Activated gamma-delta T cell (primary cell): ENCODE measurements around the gene IPPK.

ENCODE experiments used
- DNase-seq: peaks from one replicate; lab custom pipeline; 2025; lab: John Stamatoyannopoulos, UW

Gene IPPK

GRCh38 chr9:92657296-92658094 lies 12.4 kb downstream of the IPPK start:
- DNase-seq: no peak

DNA sequence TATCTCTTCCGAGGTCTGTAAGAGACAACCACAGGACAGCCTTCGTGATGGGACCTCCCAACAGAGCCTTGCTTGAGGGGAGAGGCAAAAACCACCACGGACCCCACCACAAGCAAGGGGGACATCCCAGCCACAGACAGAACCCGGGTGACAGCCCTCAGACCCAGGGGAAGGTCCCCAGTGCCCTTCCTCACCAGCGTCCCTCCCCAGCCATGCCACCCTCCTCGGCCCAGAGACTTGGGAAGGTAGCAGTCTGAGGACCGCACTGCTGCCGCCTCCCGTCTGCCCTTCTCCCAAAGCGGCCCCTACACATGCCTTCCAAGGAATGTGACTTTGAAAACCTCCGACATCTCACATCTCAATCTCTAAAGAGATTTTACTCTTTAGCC lies 13.4 kb downstream of the IPPK start:
- DNase-seq: no peak

DNA sequence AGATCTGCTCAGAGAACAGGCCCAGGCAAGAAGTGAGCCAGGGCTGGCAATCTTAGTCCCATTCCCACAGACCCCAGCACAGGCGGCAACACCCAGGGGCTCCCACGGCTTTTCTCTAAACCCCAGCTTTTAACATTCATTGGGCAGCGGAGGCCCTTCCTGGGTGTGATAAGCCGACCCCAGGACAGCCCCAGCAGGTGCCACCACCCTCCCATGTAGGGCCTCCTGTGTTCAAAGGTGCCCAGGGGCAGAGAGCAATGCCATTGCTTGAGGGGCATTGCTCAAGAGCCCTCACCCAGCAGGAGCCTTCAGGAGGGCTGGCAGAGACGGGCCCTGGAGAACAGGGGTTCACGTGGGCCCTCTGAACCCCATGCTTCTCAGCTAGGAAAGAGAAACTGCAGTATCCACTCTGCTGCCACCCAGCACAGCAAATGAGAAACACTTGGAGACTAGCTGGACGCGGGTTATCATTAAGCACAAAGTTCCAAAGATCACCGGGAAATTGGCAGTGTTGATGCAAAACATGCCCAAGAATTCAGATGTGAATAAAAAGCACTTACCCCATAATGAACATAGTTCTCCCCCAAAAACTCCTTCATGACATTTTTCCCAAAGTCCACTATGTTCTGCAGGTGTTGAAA lies 13.9 kb downstream of the IPPK start:
- DNase-seq: no peak

- DNase-seq: no peak
These were observed 14.6 kb downstream of the IPPK start for GRCh38 chr9:92655366-92655765.

DNA sequence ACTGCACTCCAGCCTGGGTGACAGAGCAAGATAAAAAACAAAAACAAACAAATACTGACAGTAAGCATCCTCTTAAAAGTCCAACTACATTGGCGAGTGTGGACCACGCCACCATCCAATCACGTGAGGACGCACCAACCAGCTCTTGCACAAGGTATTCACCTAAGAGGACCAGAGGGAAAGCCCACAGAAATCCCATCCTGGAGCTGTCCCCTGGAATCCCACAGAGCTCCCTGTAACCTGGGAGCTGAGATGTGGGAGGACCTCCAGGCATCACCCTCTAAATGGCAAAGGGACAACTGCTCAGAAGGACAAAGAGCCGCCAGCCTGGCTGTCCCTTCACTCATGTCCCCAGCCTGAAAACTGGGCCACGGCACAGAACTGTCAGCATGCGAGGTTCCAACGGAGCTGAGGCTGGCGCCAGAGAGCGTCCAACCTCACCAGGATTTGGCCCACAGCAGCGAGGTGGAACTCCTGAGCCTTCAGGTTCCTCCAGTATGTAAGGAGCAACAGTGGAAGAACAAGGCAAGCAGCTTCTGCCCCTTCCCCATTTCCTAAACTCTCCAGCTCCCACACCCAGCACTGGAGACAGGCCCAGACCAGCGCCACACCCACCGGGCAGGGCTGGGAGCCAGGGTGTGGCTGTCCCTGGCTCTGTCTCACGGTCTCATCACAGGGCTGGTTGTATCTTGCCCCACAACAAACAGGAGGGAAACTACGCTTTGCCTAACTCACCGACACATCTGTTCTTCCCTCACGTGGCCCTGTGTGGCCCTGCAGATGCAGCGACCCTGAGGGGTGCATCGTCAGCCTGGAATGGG lies 15.2 kb downstream of the IPPK start:
- no peak for DNase-seq

DNA sequence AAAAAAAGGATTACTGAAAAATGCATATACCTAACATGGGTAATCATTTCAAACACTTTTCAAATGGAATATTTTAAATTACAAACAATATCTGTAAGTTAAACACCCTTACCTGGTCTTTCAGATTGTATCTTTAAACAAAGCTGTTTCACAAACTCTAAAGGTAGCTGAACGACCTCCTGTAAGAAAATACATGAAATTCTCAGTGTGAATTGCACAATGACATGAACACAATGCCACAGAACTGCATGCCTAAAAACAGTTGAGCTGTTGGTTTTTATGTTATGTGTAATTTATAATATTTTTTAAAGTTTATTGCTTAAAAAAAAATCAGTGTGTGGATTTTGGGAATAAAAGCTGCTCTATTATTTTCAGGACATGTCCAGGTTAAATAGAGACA lies 17.5 kb downstream of the IPPK start:
- no peak for DNase-seq

DNA sequence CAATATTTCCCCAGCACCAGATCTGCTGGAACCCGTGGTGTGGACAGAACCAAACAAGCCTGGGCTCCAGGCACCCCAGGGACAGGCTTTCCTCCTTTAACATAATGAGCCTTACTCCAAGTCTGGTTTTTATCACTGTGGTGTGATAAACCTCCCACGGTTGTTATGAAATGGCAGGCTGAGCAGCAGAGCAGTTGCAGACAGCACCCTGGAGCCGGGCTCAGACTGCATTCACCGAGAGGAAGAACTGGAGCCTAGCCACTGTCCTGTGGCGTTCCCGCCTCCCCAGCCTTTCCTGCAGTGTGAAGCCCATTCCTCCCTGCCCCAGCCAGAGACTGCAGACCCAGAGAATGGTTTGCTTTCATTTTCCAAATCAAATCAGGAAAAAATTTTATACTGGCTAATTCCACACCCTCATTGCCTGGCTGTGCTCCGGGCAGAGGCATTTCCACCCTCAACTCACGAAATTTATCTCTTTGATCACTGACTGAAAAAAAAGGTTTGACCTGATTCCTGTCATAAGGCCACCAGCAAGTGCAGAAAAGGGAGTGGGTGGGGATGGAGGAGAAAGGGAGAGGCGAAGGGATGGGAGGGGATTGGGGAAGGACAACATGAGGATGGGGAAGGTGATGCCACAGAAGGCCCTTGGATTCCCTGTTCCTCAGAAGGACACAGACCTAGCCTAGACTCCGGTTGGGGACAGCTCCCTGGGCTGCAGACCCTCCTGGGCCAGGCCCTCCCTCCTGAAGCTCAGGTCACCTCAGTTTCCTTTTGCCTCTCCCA lies 18.9 kb downstream of the IPPK start:
- DNase-seq: no peak

GRCh38 chr9:92650296-92650695 lies 19.6 kb downstream of the IPPK start:
- DNase-seq: no peak

GRCh38 chr9:92649007-92649406 lies 20.9 kb downstream of the IPPK start:
- DNase-seq: no peak

DNA sequence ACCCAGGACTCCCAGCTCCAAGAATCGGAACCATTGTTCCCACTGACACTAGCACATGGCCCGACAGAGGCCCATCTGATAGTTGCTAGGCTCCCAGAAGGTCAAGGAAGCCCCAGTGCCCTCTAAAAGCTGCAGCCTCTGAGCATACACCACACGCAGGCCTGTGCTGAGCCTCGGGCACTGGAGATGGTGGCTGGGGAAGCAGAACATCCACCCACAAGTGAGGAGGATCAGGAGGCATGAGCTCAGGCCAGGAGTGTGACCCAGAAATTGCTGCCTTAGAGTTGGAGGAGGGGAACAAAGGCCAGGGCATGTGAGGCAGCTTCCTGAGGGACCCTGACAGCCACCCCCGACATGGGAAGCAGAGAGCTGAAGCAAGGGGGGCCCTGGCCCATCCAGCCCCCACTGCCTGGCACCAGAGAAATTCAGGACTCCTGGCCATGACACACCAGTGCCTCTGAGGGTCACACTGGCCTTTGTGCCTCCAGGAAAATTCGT lies 21.4 kb downstream of the IPPK start:
- DNase-seq: no peak

DNA sequence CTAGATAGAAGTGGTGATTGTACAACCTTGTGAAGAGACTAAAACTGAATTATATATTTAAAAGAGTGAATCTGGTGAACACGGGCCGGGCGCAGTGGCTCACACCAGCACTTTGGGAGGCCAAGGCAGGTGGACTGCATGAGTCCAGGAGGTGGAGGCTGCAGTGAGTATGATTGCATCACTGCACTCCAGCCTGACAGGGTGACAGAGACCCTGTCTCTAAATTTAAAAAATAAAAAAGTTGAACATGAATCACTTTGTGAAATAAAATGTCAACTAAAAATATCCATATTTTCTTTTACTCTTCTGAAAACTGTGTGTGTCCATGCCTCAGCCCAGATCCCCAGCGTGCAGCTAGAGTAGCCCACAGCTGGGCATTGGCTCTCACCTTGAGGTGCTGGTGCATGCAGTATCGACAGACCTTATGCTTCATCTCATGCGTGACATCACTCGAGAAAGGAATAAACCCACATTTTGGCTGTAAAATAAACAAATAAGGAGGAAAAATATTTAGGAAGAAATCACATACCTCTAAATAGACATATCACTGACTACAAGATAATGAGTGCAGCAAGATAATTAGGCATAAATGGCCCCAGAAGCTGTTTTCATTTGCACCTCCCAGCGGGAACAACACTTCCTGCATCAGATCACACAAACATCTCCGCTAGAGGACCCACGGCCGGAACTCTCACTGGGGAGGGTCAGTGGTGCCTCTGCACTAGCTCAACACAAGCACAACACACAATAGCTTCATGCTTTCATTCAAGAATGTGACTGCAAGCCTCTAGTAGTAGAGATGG lies 22.1 kb downstream of the IPPK start:
- DNase-seq: no peak

GRCh38 chr9:92645041-92645440 lies 24.9 kb downstream of the IPPK start:
- no peak for DNase-seq

GRCh38 chr9:92644278-92644677 lies 25.7 kb downstream of the IPPK start:
- no peak for DNase-seq

GRCh38 chr9:92642564-92642963 lies 27.4 kb downstream of the IPPK start:
- no peak for DNase-seq

GRCh38 chr9:92642041-92642451 lies 27.9 kb downstream of the IPPK start:
- no peak for DNase-seq

DNA sequence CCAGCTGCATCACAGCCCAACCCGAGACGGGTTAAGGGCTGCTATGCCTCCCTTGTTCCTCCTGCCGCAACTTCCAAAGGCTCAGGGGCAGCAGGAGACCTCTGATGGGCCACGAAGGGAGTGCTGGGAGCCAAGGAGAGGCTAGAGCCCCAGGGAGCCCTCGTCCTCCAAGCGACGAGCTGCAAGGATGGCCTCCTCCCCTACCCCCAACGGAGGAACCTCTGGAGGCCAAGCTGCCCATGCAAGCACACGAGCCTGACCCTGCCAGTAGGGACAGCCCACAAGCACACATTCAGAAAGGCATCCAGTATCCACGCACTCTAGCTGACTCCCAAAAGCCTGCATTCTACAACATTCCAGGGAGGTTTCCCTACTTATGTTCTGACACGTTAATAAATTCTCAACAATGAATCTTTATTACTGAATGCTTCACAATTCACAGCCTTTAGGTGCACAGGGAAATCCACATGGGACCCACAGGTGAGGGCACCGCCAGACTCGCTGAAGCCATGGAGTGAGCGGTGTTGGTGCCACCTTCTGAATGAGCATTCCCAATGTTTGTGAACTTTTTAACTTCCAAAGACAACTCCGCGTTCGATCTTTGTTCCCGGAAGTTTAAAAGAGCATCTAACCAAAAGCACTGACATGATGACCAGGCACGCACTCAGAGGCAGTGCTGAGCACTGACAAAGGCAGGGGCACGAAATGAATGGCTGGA lies 28.7 kb downstream of the IPPK start:
- no peak for DNase-seq

DNA sequence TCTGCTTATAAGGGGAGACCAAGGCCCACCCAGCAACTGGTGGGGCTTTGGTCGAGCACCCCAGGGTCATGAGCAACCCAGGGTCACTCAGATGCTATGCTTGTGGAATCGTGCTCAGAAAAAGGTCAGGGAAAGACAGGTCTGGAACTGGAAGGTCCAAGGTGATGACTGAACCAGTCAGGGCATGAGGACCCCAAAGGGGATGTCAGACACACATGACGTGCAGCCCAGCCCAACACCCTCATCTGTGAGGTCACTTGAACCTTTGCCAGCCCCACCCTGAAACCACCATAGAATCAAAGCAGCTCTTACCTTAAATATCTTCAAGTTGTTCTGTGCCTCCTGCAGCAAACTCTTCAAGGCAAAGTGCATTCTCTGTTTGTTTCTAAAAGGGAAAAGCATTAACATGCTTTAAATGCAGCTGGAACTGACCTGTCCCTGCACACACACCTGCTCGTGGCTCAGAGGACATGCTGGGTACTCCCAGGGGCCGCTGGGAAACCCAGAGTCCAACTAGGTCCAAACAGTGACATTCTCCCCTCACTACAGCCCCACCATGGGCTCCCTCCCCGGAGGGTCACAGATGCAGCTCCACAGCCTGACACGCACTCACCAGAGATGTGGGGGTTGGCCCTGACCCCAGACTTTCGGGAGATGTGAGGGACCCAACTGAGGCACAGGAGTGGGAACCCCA lies 29.4 kb downstream of the IPPK start:
- DNase-seq: no peak

GRCh38 chr9:92639791-92640271 lies 30.1 kb downstream of the IPPK start:
- no peak for DNase-seq

DNA sequence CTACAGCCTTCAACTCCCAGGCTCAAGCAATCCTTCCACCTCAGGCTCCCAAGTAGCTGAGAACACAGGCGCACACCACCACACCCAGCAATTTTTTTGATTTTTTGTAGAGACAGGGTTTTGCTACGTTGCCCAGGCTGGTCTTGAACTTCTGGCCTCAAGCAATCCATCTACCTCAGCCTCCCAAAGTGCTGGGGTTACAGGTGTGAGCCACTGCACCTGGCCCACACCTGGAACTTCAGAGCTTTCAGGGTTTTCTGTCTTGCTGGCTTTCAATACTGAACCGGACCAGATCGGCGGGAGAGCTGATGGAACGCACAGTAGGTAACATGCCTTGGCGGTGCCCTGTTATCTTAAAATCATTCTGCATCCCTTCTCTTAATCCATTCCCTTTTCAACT lies 30.8 kb downstream of the IPPK start:
- DNase-seq: no peak
